Esophagus (tissue), 2 donors: ENCODE results near the gene UBXN11. TPM values are rescaled to one million over a fixed set of nuclear protein-coding genes. Genes with fewer than 3 reads are reported as not detected.

Experiments
- H3K27ac ChIP-seq, 2 donors: one replicate each; pipeline ENCODE4 v1.5.1; 2013; ENCODE audit warnings: low read depth in 2 of 2, mild to moderate bottlenecking in 2 of 2, inconsistent platforms in 1 of 2, low read length in 1 of 2, moderate library complexity in 1 of 2
- H3K27me3 ChIP-seq, 2 donors: one replicate each; pipeline ENCODE4 v1.6.1; 2013; ENCODE audit warnings: low read length in 2 of 2, control low read depth in 1 of 2, mild to moderate bottlenecking in 1 of 2; ENCODE audit not compliant: insufficient read depth in 2 of 2, control insufficient read depth in 1 of 2
- H3K36me3 ChIP-seq, 2 donors: one replicate each; pipeline ENCODE4 v1.6.1; 2013; ENCODE audit warnings: low read length in 1 of 2; ENCODE audit not compliant: control insufficient read depth in 2 of 2, insufficient read depth in 2 of 2
- H3K4me1 ChIP-seq, 2 donors: one replicate each; pipeline ENCODE4 v1.6.1; 2013; ENCODE audit warnings: low read length in 1 of 2; ENCODE audit not compliant: control insufficient read depth in 2 of 2, insufficient read depth in 2 of 2
- H3K4me3 ChIP-seq, 2 donors: one replicate each; pipeline ENCODE4 v1.5.1; 2013; ENCODE audit warnings: low read length in 2 of 2, mild to moderate bottlenecking in 2 of 2, low read depth in 1 of 2, moderate library complexity in 1 of 2
- H3K9me3 ChIP-seq, 2 donors: one replicate each; pipeline ENCODE4 v1.6.1; 2013; ENCODE audit warnings: mild to moderate bottlenecking in 2 of 2, low read depth in 1 of 2, low read length in 1 of 2, moderate library complexity in 1 of 2; ENCODE audit not compliant: control insufficient read depth in 2 of 2, insufficient read depth in 1 of 2
- WGBS, 2 donors: extraction: QIAGEN DNeasy Blood & Tissue Kit; methylation state at CpG; one replicate each; pipeline ENCODE4 v1.1.7; 2013; 5-methylcytosine and 5-hydroxymethylcytosine counted together
- polyA plus RNA-seq, 2 donors: library from polyadenylated mRNA; stranded (reverse); fragments of 200-250 nt; gene quantifications; one replicate each; pipeline ENCODE4 v1.2.3, GENCODE V29; 2013
- donor health status: healthy with polysubstance abuse.
- donor health status: Bipolar disorder and iron deficiency.

UBXN11 gene
- polyA plus RNA-seq, 2 donors: 10.1 to 16.0 TPM

- no peaks in the 10 kb centered on the region for H3K9me3 ChIP-seq
- peaks cover 0 to 5% of the 10 kb centered on the region in 2 donors for H3K4me1 ChIP-seq
- no peak overlapping the region for H3K27ac ChIP-seq
- no peak overlapping the region for H3K4me3 ChIP-seq
- peaks cover 0 to 35% of the 10 kb centered on the region in 2 donors for H3K36me3 ChIP-seq
- 88 to 97% methylated on average over 2 of the region's 2 CpGs for WGBS, 2 donors
- no peaks in the 10 kb centered on the region for H3K27me3 ChIP-seq
Observed at GRCh38 chr1:26323382-26323781, 16.9 kb upstream of the UBXN11 start.

DNA sequence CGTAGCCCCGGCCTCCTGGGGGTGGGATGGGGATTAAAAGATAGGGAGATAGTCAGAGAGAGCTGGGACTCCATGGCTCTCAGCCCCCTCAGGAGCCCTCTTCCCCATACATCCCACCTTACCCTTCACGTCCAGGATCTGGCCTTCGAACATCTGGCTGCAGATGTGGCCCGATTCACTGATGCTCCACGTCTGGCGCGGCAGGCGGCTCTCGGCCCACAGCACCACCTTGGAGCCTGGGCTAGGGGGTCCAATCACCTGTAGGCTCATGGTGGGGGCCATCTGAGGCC is 15.6 kb upstream of the UBXN11 start:
- Histone ChIP-seq H3K9me3 (no peaks in the 10 kb centered on the region), H3K27me3 (no peaks in the 10 kb centered on the region), H3K27ac (no peak overlapping the region), H3K4me1 (peaks cover 0 to 2% of the 10 kb centered on the region in 2 donors), H3K36me3 (peaks cover 0 to 32% of the 10 kb centered on the region in 2 donors), H3K4me3 (no peak overlapping the region)
- WGBS, 2 donors: 69 to 72% methylated on average over 10 of the region's 10 CpGs

GRCh38 chr1:26321315-26322041 is 15.0 kb upstream of the UBXN11 start:
- 10 to 12% methylated on average over 16 of the region's 16 CpGs for WGBS, 2 donors
- H3K9me3 ChIP-seq: no peaks in the 10 kb centered on the region

DNA sequence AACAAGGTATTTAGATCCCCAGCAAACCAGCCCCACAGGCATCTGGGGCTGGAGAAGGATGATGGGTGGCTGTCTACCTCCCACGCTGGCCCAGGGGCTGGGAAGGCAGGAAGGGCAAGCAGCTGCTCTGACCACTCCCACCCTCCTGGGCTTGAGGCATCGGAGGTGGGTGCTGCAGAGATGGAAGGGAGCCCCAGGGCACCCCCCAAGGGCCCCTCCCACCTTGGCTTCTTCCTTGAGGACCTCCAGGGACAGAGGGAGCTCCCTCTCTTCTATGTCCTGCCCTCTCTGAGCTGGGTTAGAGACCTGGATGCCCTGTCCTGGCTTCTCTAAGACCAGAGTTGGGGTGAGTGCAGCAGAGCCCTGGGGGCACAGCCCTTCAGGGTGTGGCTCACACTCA is 14.5 kb upstream of the UBXN11 start:
- 55 to 60% methylated on average over 2 of the region's 2 CpGs for WGBS, 2 donors

More at GRCh38 chr1:26321315-26322041, 15.0 kb upstream of the UBXN11 start:
- Histone ChIP-seq H3K4me1 (peaks cover 0 to 2% of the 10 kb centered on the region in 2 donors), H3K27ac (no peak overlapping the region), H3K27me3 (no peaks in the 10 kb centered on the region), H3K36me3 (peaks cover 0 to 32% of the 10 kb centered on the region in 2 donors), H3K4me3 (no peak overlapping the region)

GRCh38 chr1:26318338-26319064 is 12.1 kb upstream of the UBXN11 start:
- Histone ChIP-seq H3K27ac (peak overlapping the region; percentile 1 to 23), H3K27me3 (no peaks in the 10 kb centered on the region), H3K36me3 (peaks cover 0 to 18% of the 10 kb centered on the region in 2 donors), H3K9me3 (no peaks in the 10 kb centered on the region), H3K4me1 (peaks cover 0 to 6% of the 10 kb centered on the region in 2 donors), H3K4me3 (peak overlapping the region; percentile 4 to 39)
- WGBS, 2 donors: 66 to 71% methylated on average over 9 of the region's 9 CpGs

More for the DNA sequence above, 14.5 kb upstream of the UBXN11 start:
- Histone ChIP-seq H3K27me3 (no peaks in the 10 kb centered on the region), H3K4me3 (no peak overlapping the region), H3K9me3 (no peaks in the 10 kb centered on the region), H3K36me3 (peaks cover 0 to 32% of the 10 kb centered on the region in 2 donors), H3K4me1 (peaks cover 0 to 2% of the 10 kb centered on the region in 2 donors), H3K27ac (no peak overlapping the region)

- no peaks in the 10 kb centered on the region for H3K27me3 ChIP-seq
- peak within 1 kb of the TSS; percentile 1 to 23 for H3K27ac ChIP-seq
- H3K36me3 ChIP-seq: peaks cover 0 to 18% of the 10 kb centered on the region in 2 donors
- peaks cover 0 to 6% of the 10 kb centered on the region in 2 donors for H3K4me1 ChIP-seq
- no peaks in the 10 kb centered on the region for H3K9me3 ChIP-seq
- 64 to 65% methylated on average over 12 of the region's 12 CpGs for WGBS, 2 donors
- H3K4me3 ChIP-seq: peak within 1 kb of the TSS; percentile 4 to 39
Observed at GRCh38 chr1:26317612-26318337, 11.3 kb upstream of the UBXN11 start, which contains the start of gene CD52. Gene CD52, plus strand, starts transcription at chr1:26317958. Its CDS starts 60 bp downstream, at chr1:26318018.

DNA sequence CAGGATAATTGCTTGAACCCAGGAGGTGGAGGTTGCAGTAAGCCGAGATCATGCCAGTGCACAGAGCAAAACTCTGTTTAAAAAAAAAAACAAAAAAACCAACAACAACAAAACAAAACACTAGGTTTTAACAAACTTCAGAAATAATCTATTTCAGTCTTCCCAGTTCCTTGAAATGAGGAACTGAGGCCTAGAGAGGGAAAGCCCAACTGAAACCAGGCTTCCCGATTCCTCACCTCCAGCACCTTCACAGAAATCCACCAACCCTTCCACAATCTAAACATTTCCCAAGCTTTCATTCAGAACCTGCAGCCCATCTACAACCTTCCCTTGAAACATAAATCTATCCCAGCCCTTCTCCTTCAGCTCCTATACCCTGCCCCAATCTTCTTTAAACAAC is 10.7 kb upstream of the UBXN11 start:
- H3K4me3 ChIP-seq: no peak overlapping the region
- H3K9me3 ChIP-seq: no peaks in the 10 kb centered on the region
- no peak overlapping the region for H3K27ac ChIP-seq
- no peaks in the 10 kb centered on the region for H3K27me3 ChIP-seq
- H3K4me1 ChIP-seq: peaks cover 0 to 6% of the 10 kb centered on the region in 2 donors
- 82 to 84% methylated on average over 2 of the region's 2 CpGs for whole genome bisulfite sequencing, 2 donors
- H3K36me3 ChIP-seq: peaks cover 0 to 15% of the 10 kb centered on the region in 2 donors

DNA sequence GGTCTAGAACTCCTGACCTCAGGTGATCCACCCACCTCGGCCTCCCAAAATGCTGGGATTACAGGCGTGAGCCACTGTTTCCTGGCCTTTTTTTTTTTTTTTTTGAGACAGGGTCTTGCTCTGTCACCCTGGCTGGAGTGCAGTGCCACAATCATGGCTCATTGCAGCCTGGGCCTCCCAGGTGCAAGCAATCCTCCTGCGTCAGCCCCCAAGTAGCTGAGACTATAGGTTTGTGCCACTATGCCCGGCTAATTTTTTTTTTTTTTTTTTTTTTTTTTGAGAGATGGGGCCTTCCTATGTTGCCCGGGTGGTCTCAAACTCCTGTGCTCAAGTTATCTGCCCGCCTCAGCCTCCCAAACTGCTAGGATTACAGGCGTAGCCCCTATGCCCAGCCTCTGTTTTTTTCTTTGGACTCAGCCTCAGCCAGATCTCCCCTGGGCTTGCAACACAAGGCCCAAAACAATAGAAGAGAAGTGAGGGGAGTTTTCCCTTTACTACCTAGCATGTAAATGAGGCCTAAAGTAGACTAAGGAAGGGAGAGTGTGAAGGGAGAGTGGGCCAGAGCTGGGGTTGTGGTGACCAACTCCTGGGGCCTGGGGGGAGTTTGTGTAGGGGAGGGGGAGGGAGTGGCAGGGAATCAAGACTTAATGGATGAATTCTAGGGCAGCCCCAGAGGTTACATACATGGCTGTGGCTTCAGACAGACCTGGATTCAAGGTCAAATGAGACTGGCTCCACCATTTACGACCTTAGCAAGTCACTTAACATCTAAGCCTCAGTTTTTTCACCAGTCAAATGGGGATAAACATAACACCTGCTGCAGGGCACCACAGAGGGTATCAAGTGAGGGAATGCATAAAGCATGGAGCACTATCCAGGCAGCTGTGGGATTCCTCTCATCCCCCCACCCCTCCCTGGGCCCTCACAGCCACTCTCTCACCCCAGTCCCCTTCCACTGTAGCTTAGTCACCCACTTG is 9.7 kb upstream of the UBXN11 start:
- no peak overlapping the region for H3K27ac ChIP-seq
- H3K9me3 ChIP-seq: no peaks in the 10 kb centered on the region
- H3K4me1 ChIP-seq: peaks cover 0 to 4% of the 10 kb centered on the region in 2 donors
- no peaks in the 10 kb centered on the region for H3K27me3 ChIP-seq
- peaks cover 0 to 13% of the 10 kb centered on the region in 2 donors for H3K36me3 ChIP-seq
- WGBS, 2 donors: 86 to 88% methylated on average over 7 to 8 of the region's 8 CpGs
- H3K4me3 ChIP-seq: no peak overlapping the region
